Kidney glomerular epithelial cell (primary cell): ENCODE data around the gene MSRB1.
"Not testable (repeated sequence)": the region's sequence is repeated elsewhere in the genome, so short reads cannot be mapped to it uniquely, and the experiment has no call there.

Experiments
- DNase-seq: peaks from one replicate; lab custom pipeline; 2025; lab: John Stamatoyannopoulos, UW

The MSRB1 gene

DNA sequence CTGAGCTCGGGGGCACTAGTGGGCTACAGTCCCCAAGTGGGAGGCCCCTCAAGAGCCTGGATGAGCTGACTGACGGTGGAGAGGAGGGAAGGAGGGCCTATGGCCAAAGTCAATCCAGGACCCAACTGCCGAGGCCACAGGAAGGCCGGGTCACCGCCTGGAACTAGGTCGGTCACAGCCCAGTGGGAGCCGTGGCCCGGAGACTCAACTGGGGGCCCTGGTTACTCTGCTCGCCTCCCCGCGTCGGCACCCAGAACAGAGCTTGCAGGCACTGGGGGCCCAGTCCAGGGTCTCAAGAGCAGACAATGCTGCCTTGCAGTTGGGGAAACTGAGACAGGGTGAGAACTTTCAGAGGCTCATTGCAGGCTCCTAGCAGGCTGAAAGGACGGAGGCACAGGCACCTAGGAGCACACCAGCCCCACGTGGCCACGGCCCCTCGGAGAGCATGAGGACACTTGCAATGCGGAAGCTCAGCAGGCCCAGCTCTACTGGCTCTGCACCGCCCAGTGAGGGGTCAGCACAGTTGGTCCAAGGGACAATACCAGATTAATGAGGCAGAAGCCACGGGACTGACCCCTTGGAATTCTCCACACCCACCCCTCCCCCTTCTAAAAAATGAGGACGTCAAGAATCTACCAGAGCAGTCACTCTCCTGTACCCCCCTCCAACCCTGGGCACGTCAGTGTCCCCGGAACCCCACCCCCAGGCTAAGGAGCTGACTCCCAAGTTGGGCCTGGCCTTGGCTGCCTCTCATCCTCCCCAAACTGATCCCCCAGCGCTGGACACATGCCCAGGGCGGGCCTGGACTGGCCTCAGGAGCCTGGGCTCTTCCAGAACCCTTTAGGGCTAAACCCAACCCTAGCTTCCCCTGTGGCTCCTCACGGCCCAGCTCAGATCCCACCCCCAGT lies 27.0 kb downstream of the MSRB1 start:
- DNase-seq, result no peak

DNA sequence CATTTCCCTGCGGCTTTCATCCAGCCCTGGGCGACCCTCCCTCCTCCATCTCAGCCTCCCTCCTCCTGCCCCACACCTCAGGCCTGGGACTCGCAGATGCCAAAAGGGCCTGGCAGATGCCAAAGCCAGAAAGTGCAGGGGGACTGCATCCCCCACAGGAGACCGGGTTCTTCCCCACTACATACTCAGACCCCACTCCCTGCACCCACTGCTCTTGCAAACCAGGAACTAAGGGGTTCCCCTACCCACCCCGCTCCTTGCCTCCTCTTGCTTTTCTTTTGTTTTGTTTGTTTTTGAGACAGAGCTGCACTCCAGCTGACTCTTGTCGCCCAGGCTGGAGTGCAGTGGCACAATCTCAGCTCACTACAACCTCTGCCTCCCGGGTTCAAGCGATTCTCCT lies 28.0 kb downstream of the MSRB1 start:
- DNase-seq, result no peak

DNA sequence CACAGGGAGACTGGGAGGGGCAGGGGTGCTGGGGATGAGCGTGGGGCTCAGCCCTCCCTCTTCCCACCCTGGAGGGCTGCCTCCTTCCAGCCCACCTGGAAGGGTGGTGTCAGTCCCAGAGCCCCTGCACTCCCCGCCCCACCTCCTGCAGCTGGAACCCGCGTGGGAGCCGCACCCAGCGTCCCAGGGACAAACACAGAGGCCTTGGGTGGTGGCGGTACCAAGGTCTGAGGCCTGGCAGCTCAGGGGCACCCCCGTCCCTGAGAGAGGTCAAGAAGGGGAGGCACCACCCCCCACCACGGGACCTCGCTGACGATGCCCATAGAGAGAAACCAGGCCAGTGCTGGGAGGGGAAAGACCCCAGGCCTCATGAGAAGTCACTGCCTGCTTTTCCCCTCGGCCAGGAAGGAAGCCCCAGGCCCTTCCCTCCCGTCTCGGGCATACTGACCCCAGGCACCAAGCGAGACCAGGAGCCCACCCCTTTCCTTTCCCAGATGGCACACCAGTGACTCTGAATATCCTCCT lies 28.9 kb downstream of the MSRB1 start:
- DNase-seq, result no peak

DNA sequence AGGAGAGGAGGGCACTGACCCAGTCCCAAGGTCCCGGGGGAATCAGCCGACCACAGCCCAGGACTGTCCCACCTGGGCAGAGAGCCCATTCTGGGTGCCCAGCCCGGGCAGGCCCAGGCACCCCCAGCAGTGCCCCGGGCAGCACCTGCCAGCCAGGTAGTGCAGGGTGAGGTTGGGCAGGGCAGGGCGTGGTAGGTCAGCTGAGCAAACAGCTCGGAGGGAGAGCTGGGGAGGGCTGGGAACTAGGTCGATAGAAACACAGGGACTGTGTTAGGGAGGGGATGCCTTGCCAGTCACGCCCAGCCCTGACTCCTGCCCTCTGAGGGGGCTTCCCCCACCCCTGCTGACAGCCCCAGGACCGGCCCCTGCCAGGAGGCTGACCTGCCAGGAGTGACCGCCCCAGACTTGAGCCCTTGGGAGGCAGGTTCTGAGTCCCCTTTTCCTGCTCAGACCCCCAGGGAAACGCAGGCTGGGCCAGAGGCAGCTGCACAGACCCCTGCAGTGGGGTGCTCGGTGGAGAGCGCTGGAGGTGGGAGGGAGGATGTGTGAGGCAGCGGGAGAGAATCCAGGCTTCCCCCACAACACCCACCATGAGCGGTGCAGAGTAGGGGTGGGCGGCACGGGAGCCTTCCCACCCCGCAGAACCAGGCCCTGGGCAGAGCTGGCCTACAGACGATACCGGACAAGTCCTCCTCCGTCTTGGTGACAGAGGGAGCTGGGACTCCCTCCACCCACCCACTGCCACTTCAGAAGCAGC lies 29.5 kb downstream of the MSRB1 start:
- no peak for DNase-seq

DNA sequence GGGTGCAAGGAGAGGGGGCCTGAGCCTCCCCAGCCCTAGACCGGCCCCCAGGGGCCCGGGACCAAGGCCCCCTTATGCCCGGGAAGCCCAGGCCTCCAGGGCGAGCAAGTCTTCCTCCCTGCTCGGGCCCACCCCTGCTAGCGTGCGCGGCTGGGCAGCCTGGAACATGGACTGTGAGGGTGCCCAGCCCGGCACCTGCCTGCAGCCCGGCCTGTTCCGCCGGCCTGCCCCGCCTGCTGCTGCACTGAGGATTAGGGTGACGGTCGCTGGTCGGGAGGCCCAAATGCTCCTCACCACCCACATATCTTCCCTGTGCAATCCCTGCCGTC lies 30.8 kb downstream of the MSRB1 start:
- DNase-seq, result no peak

DNA sequence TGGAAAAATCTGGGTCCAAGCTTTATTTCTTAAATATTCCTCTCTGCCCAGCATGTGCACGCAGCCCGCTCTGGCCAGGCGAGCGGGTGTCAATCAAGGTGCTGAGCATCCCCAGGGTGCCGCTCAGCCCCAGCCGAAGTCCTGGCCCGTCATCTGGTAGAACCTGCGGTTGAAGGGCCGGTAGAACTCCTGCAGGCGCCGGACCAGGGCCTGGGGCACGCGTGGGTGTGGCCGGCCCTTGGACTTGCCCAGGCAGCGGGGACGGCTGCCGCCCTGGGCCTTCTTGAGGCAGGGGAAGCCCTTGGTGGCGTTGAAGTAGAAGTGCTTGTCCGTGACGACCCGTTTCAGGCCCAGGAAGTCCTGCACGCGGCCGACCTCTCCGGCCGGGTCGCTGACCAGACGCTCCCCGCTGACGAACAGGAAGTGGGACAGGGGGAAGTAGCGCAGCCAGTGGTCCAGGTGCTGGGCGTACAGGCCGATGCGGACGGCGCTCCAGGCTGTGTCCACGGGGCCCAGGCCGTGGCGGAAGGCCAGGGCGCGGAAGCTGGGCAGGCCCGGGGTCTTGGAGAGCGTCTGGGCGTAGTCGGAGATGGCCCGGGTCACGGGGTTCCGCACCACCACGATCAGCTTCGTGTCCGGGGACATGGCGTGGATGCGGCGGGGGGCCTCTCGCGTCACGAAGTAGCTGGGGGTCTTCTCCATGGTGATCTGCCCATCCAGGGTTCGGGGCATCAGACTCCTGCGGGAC lies 31.4 kb downstream of the MSRB1 start:
- no peak for DNase-seq

DNA sequence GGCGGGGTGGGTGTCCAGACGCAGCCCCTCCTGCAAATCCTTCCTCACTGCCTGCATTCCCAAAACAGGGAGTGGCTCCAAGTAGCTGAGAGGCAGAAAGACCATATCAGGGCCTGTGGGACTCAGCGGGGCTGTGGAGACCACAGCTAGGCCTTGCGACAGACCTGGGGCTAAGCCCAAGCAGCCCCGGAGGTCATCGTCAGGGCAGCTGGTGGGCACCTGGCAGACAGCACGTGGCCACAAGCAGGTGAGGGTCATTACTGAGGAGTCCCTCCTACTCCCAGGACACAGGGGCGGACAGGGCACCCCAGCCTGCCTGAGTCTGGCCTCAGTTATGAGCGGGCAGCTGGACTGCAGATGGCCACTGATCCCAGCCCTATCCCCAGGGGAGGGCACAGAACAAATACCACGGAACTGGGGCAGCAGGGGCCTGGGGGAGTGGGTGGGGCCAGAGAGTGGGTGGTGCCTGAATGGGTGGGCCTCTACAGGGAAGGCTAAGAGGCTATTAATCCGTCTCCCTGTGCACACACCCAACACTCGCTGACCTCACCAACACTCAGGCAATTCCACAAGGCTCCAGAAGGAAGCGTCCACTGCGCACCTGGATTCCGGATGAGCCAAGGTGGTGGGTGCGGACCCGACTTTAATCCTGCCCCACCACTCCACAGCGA lies 33.3 kb downstream of the MSRB1 start:
- DNase-seq, result no peak

DNA sequence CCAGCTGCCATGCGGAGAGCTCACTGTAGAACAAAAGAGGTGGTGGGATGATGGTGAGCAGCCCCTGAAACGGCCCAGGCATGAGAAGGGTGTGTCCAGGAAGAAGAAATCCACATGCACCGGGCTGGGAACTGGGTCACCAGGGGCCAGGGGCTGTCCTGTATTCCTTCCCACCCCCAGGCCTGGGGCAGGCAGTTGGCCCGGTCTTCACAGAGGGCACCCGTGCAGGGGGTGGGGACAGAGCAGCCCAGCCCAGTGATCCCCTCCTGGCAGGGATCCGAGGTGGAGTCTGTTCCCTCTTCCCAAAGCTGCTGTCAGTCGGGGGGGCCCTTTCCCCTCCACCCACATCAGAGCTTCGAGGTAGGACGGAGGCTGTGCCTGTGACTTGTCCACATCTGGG lies 34.0 kb downstream of the MSRB1 start:
- DNase-seq, result no peak

DNA sequence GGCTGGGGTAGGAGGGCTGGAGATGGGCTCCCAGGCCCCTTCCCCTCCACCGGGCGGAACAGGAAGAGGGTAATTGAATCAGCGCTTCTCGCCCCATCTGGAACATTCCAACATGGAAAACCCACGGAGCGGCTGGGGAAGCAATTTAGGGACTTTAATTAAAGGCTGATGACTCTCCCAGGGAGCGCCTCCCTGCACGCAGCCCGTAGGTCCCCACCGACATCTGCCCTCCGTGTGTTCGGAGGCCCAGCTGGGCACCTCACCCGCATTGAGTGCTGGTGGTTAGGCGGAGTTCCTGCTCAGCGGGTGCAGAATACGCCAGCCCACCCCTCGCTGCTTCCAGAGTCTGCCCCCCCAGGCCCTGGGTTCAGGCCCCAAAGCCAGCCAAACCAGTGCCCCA lies 34.8 kb downstream of the MSRB1 start:
- no peak for DNase-seq

DNA sequence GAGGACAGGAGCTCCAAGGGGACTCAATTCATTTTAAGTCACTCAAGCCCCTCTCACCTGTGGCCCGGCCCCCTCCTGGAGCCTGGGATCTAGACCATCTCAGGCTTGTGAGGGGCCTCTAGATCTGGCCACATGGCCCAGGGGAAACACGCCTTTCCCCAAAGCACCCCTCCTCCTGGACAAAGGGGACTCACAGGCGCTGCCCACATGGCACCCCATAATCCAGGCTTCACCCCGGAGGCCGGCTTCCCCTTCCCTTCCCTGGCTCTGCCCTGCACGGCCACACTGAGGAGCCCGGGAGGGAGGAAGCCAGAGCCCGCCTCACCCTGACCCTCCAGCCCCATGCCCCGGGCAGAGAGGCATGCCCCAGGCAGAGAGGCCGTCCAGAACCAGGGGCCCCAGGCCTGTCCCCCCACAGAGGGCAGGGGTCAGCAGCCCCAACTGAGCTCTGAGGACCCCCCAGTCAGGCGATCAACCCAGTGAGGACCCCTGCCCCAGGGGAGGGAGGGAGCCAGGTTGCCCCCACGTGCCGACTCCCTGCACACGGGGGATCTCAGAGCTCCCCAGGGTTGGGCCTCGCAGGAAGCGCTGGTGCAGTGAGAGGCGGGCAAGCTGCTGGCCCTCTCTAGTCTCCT lies 35.7 kb downstream of the MSRB1 start:
- no peak for DNase-seq

DNA sequence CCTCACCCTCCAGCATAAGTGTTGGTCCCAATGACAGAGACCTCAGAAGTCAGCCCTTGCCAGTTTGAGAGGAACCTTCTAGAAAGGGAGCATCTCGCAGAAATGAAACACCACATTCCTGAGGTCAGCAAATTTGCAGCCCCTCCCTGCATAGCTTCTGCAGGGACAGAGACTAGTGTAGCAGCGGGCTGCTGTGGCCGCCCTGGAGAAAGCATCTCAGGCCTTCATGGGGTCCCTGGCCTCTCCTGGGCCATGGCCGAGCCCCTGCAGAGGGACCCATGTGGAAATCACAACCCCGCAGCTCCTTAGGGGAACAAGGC lies 36.2 kb downstream of the MSRB1 start:
- DNase-seq, result no peak

DNA sequence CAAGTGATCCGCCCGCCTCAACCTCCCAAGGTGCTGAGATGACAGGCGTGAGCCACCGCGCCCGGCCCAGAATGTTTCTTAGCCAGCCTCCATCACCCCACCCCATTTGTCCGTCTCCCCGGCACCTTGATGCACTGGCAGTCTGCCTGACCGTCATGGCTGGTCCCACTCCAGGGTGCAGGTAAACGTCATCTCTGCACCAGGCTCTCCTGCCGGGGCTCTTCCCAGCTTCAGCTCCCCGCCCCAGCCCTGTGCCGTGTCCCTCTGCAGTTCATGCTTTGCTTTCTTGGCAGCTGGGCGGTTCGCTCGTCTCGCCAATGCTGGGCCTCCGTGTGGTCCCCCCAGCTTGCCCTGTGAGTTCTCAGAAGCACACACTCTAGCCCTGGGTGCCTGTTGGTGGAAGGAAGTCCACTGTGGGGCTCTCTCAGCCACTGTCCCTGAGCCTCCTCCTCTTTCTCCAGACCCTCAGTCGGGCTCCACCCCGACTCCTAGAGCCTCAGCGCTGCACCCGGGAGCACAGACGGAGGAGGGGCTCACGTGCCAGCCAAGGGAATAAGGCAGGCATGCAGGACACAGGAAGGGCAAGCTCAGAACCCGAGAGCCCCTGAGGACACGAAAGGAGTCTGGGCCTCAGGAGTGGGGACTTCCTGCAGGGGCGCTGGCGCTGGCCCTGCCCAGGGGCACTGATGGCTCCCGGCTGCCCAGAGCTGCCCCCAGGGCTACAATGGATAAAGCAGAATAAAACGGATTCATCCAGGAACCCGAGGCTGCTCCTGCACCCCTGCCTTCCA lies 36.7 kb downstream of the MSRB1 start:
- no peak for DNase-seq

DNA sequence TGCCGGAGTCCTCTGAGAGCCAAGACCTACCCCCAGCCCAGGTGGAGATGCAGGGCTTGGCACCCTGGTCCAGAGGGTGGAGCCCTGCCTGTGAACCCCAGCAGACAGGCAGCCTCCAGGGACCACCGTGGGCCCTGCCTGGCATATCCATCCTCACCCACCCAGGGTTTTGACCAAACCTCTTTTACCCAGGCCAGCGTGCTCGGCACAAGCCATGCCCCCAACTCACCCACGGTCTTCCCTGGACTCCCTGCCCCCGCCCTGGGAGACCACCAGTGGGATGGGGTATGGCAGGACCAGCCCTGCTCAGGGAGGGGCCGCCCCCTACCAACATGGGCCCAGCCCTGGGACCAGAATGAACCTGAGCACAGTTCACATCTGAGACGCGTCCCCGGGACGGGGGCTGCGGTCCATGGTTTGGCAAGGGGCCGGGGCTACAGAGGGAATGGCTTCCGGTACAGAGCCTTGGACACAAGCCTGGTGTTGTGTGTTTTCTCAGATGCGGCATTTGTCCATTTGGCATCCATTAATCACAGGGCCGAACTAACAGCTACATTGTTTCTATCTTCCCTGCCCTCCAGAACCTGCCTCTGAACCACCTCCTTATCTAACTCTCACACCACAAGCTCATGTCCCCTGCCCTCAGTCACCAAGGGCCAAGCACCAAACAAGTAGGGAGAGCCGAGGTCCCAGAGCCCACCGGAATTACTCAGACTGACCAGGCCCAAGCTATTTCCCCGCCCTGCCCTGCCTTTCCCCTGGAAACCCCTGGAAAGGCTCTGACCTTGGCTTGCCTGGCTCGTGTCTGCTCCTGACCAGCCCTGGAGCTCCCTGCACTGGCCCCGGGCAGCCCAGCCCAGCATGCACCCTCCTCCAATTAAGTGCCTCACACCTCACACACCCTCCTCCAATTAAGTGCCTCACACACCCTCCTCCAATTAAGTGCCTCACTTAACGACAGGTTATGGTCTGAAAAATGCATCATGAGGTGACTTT lies 38.9 kb downstream of the MSRB1 start:
- DNase-seq, result no peak

DNA sequence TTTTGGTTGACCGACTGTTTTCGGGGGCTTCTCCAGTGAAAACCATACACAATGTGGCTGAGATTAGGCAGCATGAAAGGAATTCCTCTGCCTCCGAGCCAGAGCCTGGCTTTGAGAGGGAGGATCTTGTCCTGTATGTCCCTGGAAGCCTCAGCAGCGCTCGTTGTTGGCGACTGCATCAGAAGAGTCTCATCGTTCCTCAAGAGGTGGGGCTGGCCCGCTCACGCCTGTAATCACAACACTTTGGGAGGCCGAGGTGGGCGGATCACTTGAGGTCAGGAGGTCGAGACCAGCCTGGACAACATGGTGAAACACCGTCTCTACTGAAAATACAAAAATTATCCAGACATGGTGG lies 39.8 kb downstream of the MSRB1 start:
- no peak for DNase-seq

DNA sequence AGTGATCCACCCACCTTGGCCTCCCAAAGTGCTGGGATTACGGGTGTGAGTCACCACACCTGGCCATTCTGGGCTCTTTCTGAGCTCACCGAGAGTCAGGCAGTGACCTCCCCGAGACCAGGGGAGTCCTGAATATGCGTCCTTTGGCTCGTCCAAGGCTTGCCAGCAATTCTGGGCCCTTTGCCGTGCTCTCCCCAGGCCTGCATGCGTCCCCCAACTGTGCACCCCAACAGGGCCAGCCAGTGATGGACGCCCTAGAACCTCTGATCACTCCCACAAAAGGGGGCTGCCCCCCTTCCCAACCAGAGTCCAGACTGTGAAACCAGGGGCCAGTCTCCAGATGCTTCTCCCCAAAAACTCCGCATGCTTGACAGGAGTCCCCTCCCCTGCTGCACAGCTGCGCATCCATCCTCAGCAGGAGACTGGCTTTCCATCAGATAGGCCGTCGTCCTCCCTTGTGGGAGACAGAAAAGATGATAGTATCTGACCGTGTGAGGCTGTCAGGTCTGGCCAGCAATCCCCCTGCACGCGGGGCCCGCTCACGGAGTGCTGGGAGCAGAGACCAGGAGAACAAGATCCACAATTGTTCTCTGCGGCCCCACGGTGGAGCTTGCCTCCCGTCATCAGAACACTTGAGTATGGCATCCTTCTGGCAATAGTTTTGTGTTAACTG lies 40.3 kb downstream of the MSRB1 start:
- no peak for DNase-seq

DNA sequence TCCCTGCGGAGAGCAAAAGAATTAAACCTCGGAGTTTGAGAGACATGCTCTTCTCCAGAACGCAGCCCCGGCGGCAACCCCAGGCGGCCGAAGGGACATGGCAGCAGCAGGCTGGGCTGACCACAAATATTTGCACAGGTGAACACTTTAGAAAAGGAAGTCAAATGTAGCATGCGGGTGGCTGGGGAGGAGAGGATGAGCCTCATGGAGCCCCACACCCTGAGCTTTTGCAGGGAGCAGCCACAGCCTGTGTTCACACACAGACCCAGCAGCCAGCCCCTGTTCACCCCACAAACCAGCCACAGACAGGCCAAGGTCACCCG lies 42.6 kb downstream of the MSRB1 start:
- DNase-seq, result no peak

DNA sequence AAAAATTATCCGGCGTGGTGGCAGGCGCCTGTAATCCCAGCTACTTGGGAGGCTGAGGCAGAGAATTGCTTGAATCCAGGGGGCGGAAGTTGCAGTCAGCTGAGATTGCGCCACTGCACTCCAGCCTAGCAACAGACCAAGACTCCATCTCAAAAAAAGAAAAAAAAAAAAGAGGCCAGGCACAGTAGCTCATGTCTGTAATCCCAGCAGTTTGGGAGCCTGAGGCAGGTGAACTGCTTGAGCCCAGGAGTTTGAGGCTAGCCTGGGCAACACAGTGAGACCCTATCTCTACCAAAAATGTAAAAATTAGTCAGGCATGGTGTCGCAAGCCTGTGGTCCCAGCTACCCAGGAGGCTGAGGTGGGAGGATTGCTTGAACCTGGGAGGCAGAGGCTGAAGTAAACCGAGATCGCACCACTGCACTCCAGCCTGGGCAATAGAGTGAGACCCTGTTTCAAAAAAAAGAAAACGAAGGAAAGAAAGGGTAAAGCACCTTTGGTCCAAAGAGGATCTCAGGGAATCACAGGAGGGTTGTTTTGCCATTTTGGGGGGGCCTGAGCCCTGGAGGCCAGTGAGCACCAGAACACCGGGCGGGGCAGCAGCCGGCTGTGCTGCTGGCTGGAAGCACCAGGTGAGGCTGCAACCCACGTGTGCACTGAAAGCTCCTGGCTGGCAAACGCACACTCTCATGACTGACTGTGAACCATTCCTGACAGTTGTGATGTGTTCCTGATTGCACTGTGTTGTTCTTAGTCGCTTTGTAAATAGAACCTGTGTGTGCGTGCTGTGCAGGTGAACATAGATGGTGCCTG lies 43.2 kb downstream of the MSRB1 start:
- DNase-seq, result no peak

DNA sequence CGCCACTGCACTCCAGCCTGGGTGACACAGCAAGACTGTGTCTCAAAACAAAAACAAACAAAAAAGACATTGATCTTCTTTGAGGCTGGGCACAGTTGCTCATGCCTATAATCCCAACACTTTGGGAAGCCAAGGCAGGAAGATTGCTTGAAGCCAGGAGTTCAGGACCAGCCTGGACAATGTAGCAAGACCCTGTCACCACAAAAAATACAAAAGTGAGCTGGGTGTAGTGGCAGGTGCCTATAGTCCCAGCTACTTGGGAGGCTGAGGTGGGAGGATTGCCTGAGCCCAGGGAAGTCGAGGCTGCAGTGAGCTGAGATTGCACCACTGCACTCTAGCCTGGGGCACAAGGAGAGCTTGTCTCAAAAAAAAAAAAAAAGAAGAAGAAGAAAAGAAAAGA lies 45.3 kb downstream of the MSRB1 start:
- not testable (repeated sequence) for DNase-seq
